Measurements from ENCODE around the gene ANXA8L1.
"Not testable (repeated sequence)": the region's sequence is repeated elsewhere in the genome, so short reads cannot be mapped to it uniquely, and the experiment has no call there.

ANXA8L1 gene, protein sequence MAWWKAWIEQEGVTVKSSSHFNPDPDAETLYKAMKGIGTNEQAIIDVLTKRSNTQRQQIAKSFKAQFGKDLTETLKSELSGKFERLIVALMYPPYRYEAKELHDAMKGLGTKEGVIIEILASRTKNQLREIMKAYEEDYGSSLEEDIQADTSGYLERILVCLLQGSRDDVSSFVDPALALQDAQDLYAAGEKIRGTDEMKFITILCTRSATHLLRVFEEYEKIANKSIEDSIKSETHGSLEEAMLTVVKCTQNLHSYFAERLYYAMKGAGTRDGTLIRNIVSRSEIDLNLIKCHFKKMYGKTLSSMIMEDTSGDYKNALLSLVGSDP

DNA sequence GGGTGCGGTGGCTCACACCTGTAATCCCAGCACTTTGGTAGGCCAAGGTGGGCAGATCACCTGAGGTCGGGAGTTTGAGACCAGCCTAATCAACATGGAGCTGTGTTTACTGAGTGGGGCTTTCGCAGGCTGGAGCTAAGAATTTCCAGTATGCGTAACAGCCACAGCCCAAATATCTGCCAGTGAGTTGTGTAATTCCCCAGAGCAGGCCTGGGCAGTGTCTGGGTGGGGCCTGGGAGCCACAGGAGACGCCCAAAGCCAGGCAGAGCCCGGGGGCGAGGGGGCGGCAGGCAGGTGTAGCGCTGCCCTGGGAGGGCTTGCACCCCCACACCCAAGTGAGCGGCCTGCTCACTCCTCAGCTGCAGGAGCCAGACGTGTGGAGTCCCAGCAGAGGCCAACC lies at the start of gene ANXA8L1:
Gene ANXA8L1 (plus strand): TSS at position 371 of the 400 bp plus-strand sequence. CDS start 76 bp downstream, outside the sequence.
- not testable (repeated sequence) for DNase-seq (ENCODE audit: low read depth in 2 of 2)

DNA sequence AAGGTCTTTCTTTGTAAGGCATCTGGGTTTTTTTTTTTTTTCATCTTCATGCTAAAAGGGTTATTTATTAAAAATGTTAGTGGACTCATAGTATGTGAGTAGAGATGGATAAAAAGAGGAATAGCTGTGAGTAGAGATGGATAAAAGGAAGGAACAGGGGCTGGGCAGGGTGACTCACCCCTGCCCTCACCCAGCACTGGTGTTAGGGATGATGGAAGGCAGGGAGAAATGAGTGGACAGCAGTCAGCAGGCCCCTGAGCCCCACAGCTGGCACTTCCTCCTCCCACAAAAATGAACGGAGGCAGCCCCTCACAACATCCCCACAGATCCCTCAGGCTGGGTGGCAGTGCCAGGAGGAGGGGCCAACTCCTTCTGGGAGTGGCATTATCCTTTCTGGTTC lies 49.5 kb upstream of the ANXA8L1 start:
- DNase-seq (ENCODE audit: low read depth in 2 of 2): no peak

DNA sequence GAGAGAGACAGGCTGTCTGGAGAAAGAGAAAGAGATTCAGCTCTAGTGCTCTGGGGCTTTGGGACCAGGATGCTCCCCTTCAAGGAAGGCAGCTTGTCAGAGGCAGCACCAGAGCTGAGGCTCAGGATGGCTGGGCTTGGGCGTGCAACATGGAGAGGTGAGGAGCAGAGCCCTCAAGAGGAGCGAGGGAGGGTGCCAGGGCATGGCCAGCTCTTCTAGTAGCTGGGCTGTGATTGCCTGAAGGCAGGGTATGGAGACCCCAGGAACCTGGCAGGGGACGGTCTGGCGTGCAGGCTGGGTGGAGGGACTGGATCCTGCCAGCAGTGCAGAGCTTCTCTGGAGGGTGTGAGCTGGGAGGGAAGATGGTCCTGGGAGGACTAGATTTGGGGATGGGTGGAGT lies 48.6 kb upstream of the ANXA8L1 start:
- DNase-seq (ENCODE audit: low read depth in 2 of 2): no peak

DNA sequence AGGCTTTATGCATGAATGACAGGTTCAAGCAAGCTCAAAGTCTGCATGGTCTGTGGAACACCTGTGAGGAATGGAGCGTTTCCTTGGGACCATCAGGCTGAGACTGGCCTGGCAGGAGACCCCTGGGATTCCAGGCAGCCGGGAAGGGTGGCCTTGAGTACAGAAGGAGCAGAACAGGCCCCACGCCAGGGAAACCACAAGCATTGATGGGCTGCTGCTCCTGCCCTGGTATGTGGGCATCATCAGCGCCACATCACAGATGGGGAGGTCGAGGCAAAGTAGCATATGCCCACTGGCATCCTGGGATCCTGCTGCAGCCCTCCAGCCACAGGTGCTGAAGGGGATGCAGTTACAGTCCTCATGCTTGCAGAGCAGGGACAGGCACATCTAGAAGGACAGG lies 47.9 kb upstream of the ANXA8L1 start:
- DNase-seq (ENCODE audit: low read depth in 2 of 2): no peak

DNA sequence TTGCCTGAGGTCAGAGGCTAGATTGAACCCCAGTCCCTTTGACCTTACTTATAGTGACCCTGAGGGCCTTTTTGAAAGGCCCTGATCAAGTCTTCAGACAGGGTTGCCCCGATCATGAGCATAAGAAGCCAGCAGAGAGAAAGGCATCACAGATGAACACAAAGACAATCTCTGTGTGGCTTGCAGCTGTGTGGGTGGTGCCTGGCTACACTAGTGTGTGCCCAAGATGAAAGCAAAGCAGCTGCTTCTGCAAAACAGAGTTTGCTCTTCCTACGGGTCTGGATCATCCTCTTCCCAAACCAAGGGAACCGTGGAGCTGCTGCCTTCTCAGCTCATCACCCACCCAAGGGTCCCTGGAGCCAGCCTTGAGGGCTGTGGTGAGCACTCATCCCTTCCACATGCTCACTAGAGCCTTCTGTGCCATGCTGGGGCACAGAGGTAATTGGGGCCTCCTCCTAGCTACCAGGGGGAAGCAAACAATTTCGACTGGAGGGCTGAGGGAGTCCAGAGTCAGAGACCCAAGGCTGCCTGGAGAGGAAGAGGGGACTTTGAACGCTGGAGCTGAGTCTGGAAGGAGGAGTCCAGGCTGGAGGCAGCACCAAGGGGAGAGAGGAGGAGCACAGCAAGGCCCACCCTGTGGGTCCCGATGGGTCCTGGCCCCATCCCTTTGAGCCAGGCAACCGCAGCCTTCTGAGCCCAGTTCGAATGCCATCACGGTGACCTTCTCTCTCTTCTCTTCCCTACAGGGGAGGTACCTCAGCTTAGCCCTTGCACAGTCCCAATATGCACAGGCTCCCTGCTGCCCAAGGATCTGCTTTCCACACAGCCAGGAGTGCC lies 46.5 kb upstream of the ANXA8L1 start:
- no peak for DNase-seq (ENCODE audit: low read depth in 2 of 2)

DNA sequence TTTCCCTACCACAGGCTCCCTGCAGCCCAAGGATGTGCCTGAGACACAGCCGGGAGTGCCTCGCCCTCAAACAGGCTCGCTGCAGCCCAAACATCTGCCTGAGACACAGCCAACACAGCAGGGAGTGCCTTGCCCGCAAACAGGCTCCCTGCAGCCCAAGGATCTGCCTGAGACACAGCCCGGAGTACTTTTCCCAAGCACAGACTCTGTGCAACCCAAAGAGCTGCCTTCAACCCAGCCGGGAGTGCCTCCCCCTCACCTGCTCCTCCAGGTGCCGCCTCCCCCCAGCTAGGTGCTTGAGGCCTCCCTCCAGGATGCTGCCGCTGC lies 45.9 kb upstream of the ANXA8L1 start:
- no peak for DNase-seq (ENCODE audit: low read depth in 2 of 2)

DNA sequence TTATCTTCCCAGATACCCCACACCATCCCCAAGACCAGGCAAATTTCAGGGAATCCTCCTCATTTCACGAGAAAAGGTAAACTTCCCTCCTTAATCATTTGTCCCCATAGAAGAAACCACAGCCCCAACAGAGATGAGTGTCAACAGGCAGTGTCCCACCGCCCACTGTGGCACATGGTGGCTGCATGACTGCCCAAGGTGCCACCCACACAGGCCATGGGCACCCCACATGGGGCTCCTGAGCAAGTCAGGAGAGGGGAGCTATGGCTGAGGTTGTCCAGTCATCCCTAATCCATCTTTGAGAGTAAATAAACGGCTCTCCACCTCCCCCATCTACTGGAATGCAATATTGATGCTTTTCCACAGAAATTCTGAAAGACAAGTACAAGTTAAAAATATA lies 44.7 kb upstream of the ANXA8L1 start:
- DNase-seq (ENCODE audit: low read depth in 2 of 2): no peak

DNA sequence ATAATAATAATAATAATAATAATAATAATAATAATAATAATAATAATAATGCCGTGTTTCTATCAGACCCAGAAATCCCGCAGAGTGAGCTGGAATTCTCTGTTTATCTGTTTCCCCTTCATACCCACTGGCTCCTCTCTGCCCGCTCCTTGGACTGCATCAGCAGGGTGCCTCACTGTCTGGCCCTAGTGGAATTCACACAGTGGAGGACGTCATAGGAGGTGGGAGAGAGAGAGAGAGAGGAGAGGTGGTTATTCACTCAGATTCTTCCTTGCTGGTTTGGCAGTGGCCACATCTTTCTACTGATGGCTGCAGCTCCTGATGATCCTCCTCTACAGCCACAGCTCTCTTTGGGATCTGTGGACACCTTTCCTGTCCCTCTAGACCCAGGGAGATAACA lies 10.1 kb upstream of the ANXA8L1 start:
- not testable (repeated sequence) for DNase-seq (ENCODE audit: low read depth in 2 of 2)

DNA sequence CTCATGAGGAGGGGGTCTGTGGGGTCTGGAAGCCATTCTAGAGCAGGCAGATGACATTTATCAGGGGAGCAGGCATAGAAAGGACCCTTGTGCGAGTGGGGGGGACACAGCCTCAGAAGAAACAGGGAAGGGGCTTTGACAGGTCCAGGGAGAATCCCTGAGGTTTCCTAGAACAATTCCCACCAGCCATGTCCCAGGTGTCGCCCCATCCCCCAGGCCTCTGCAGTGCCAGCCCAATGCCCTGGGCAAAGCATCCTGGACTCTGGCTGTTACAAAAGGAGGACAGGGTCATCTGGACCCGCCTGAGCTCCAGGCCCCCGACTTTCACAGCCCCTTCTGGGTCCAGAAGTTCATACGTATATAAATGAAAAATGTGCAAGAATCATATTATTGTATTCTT lies 8.4 kb upstream of the ANXA8L1 start:
- not testable (repeated sequence) for DNase-seq (ENCODE audit: low read depth in 2 of 2)

DNA sequence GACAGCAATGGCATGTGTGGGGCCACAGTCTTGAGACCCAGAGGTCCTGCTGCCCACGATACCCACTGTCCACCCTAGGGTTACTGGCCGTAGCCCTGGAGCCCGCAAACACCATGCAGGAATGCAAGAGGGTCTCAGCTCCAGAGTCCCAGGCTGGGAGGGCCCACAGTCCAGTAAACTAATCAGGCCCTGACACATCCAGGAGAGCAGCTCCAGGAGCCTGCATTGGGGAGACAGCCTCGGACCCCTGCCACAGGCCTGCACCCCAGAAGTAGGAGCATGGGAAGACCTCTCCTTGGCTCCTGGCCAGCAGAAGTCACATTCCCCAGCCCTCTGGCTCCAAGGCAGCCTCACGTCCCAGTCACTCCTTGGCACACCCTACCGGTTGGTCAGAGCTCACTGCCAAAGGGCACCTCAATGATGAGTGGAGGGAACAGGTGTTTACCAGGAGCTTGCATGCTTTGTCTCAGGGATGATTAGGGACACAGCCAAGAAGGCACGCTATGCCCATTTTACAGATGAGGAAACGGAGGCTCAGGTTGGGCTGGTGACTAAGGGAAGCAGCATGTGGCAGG lies 7.8 kb upstream of the ANXA8L1 start:
- not testable (repeated sequence) for DNase-seq (ENCODE audit: low read depth in 2 of 2)

DNA sequence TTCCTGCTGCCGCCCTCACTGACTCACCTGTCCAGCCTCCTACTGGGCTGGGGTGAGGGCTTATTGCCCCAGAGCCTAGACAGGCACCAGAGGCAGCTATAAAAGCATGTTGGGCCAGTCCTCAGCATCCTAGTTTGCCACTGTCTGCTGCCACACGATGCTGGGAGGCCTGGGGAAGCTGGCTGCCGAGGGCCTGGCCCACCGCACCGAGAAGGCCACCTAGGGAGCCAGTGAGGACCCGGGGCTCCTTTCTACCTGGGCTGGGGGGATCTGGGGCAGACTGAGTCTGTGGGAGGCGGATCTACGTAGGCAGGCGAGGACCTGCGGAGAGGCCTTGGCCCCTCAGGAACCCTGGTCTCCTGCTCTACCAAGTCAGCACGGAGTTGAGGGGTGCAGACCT lies 6.6 kb upstream of the ANXA8L1 start:
- DNase-seq (ENCODE audit: low read depth in 2 of 2): not testable (repeated sequence)

DNA sequence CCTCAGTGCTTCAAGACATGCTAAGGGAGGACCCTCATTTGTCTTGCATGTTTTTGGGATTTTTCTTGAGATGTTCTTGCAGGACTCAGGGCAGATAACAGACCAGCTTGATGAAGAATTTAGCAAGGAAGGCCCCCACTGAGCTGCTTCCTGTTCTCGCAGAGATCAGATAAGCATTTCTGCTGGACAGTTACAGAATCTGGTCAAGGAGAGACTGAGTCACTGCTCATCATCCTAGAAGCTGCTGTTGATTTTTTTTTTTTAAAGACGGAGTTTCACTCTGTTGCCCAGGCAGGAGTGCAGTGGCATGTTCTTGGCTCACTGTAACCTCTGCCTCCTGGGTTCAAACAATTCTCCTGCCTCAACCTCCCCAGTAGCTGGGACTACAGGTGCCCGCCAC lies 1.2 kb upstream of the ANXA8L1 start:
- not testable (repeated sequence) for DNase-seq (ENCODE audit: low read depth in 2 of 2)

DNA sequence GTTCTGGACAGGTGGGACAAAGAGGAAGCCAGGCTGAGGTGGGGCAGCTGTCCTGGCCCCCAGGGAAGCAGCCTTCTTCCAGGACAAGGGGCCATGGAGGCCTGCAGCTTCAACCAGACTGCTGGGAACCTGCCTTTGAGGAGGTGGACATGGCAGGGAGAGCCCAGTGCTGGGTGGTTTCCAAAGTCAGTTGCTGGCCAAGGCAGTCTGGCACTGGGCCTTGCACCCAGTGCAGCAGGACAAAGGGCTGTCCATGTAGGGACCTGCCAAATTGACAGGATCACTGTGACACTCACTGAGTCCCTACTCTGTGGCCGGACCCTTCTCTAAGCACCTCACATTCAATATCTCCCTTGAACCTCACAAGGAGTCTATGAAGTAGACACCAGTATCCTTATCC lies 1.4 kb downstream of the ANXA8L1 start:
- not testable (repeated sequence) for DNase-seq (ENCODE audit: low read depth in 2 of 2)

DNA sequence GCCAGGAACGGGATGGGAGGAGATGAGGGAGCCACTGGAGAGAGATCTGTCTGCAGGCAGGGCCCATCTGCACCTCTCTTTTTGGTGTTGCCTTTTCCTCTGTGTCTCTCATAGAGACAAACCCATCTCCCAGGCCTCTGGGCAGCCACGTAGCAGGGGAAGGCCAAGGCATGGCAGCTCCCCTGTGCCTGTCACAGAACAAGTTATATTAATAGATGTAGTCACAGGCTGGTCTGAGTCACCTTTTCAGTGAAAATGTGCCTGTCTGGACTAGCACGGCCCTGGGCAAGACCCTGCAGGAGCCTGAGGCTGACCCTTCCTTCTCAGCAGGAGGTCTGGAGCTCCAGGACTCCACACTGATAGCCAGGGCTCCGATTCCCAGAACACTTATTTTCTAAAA lies 2.1 kb downstream of the ANXA8L1 start:
- DNase-seq (ENCODE audit: low read depth in 2 of 2): not testable (repeated sequence)

DNA sequence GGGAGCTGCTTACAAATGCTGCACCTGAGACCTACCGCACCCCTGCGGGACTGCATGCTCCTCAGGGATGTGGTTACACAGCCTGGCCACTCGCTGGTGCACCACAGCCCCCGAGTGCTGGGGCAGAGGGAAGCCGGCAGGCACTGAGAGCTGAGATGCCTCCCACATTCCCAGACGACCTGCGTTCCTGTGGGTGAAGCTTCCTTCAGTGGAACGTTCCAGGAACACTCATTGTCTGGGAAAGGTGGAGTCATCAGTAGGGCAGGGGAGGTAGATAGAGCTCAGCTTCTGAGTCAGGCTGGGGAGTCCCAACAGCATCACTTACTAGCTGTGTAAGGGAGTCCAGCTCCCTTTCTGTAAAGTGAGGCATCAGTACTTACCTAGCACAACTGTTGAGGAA lies 2.5 kb downstream of the ANXA8L1 start:
- not testable (repeated sequence) for DNase-seq (ENCODE audit: low read depth in 2 of 2)

DNA sequence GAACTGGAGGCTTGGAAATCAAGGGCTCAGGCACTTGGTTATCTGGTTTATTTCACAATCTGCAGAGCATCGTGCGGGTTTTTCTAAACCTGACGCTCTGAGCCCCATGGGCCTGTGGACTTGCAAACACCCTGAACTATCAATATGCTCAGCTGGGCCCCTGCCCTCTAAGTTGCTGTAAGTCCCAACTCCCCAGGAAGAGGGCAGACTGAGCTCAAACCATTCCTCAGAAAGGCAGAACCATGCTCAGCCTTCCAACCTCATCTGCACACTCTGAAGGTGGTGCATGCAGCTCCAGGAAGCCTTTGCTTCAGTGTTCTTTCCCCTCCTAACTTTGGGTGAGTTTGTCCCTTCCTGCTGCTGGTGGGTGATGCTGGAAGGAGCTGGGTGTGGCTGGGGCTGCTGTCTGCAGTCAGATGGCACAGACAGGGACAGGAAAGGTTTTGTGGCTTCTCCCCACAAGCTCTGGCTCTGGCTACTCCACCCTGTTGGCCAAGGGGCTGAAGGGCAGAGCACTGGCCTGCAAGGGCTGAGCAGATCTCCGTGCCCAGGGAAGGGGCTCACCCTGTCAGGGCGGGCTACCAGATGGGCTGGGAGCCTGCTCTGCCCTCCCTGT lies 3.8 kb downstream of the ANXA8L1 start:
- DNase-seq (ENCODE audit: low read depth in 2 of 2): not testable (repeated sequence)

DNA sequence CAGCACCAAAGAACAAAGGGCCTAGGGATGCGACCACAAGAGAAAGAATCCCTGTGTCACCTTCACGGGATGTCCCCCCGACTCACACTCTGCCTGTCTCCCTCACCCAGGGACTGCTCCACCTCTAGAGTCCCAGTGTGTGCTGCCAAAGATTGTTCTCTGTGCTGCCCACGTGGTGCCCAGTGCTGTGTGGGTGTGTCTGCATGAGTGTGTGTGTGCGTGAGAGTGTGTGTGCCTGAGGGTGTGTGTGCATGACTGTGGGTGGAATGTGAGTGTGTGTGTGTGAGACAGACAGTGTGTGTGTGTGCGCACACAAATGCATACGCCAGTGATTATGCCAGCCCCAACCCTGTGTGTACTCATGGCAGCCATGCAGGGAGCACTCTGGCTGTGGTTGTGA lies 10.3 kb downstream of the ANXA8L1 start:
- DNase-seq (ENCODE audit: low read depth in 2 of 2): not testable (repeated sequence)

DNA sequence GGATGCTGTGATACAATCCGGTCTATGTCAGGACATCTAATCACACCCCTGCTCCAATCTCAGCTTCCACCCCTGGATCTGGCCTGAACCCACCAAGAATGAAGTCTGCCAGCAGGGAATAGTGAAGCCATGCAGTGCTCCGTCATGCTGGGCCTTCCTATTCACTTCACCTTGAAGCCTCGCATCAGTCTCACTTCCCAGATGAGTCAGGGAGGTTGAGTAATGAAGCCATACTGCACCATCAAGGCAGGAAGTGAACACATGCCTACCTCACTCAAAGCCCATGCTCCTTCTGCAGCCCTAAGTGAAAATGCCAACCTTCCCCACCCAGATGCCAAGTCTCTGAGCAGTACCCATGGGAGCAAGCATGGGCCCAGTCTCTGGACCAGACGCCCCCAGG lies 11.1 kb downstream of the ANXA8L1 start:
- not testable (repeated sequence) for DNase-seq (ENCODE audit: low read depth in 2 of 2)

DNA sequence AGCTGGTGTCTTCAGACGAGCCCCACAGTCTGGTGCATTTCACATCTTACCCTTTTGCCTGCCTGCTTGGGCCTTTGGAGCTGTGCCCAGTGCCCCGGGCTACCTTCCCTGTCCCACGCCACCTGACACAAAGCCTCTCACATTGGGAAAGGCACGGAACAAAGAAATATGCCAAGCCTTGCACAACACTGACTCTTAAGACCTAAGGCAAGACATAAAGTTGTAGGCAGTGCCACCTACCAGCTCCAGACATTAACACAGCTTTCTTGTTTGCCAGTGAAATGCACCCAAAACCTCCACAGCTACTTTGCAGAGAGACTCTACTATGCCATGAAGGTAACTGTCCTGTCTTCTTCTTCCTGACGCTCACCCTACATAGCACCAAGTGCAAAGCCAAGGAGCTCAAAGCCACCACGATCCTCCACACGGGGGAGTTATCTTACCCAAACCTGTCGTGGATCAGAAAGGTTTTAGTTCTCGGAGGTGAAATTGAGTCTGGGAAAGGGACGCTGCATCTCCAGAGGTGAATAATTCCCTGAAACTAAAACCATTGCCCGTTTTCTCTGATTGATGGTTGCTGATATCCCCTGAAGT lies 11.8 kb downstream of the ANXA8L1 start:
- DNase-seq (ENCODE audit: low read depth in 2 of 2): not testable (repeated sequence)

DNA sequence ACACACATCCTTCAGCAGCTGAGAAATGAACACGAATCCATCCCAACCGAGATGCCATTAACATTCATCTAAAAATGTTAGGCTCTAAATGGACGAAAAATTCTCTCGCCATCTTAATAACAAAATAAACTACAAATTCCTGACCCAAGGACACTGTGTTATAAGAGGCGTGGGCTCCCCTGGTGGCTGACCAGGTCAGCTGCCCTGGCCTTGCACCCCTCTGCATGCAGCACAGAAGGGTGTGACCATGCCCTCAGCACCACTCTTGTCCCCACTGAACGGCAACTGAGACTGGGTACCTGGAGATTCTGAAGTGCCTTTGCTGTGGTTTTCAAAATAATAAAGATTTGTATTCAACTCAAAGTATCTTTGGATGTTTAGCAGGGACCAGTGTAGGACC lies 15.8 kb downstream of the ANXA8L1 start:
- DNase-seq (ENCODE audit: low read depth in 2 of 2): not testable (repeated sequence)

DNA sequence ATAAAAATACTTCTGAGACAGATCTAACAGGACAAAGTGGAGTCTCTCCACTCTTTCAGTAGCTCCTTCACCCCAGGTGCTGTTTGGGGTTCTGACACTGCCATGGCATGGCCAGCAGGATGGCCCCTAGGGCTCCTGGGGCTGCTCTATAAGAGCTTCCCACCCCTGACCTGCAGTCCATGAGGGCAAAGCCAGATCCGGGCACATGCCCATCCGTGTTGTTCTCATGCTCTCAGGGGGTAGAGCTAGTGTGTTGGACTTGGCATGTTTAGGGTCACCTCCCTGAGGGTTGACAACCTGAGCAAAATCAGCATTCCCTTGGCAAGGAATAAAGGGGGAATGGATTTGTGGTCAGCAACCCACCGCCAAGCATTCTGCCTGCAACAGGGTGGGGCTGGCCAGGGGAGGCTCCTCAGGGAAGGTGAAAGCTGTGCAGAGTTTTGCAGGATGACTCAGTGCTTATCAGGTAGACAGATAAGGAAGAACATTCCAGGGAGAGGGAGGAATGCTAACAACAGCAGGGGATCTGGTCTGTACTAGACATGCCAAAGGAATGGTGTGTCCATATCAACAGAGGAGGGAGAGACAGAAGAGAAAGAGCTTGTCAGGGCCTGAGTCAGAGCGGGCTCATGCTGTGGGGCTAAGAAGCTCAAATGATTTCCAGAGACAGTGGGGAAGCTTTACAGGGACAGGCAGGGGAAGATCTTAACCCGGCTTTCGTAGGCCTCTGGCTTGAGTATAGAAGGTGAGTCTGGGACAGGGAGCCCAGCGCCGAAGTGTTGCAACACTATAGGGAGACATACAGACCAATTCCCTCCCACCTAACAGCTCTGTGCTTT lies 21.1 kb downstream of the ANXA8L1 start:
- not testable (repeated sequence) for DNase-seq (ENCODE audit: low read depth in 2 of 2)

All from stimulated activated CD4-positive, alpha-beta T cell treated with anti-CD3 and anti-CD28 coated beads, Interleukin-1b, Interleukin-23, amount 100 ng/mL, for 1 hour (primary cell).